GM19397 (cell line): ENCODE measurements around the gene SETD6.
A peak's percentile ranks its signal among the peaks of the same experiment; 100 is the strongest.

Experiments used
- ATAC-seq: cut with Tn5 transposase; IDR thresholded peaks from one replicate; pipeline ENCODE4 v1.9.1; 2021; ENCODE audit warnings: mild to moderate bottlenecking, moderate library complexity; ENCODE audit not compliant: unreplicated experiment

Gene SETD6

GRCh38 chr16:58492735-58493134 lies 22.6 kb upstream of the SETD6 start:
- ATAC-seq = no peak

DNA sequence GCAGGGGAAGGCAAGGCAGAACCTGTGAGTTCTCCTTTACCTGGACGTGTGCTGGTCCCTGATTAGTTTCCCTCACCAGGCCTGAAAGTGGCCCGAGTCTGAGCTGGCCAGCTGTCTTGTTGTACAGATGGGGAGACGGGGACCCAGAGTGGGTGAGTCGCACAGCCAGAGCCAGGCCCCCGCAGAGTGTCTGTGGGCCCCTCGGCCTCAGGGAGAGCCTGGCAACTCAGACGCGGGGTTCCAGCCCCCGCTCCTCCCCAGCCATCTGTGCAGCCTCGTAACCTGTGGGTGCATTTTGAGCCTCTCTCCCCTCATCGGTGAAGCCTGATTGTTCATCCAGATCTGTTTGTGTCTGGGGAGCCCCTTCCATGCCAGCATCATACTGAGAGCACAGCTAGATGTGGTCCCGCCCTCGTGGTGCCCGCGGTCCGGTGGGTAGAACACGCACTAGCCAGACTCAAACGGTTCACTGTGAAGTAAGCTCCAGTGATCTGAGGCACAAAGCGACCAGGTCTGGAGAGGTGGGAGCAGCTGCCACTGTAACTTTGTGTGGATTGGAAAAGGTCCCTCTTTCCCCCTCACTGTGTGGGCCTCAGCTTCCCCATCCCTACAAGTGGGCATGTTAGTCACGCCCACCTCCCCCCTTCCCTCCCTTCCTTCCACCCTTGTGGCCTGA lies 21.4 kb upstream of the SETD6 start:
- ATAC-seq = no peak

DNA sequence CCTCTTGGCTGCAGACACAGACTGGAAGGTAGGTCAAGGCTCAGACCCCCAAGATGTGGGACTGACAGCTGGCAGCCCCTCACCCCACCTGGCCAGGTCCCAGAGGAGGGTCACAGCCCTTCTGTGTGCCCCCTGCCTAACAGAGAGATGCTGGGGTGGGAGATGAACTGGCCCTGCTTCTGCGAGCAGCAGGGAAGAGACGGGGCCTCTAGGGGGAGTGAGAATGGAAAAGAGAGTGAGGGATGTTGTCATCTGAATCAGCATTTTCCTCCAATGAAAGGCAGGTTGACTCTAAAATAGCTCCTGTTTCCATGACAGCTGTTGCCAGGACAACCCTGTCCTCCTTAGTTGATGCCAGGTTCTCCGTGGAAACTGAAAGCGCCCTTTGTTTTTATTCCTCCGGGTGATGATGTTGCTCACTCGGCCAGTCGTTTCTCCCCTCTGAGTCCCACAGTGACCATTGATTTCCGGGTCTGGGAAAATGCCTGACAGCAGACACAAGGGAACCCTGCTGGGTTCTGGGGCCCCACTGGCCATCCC lies 20.3 kb upstream of the SETD6 start:
- ATAC-seq = no peak

DNA sequence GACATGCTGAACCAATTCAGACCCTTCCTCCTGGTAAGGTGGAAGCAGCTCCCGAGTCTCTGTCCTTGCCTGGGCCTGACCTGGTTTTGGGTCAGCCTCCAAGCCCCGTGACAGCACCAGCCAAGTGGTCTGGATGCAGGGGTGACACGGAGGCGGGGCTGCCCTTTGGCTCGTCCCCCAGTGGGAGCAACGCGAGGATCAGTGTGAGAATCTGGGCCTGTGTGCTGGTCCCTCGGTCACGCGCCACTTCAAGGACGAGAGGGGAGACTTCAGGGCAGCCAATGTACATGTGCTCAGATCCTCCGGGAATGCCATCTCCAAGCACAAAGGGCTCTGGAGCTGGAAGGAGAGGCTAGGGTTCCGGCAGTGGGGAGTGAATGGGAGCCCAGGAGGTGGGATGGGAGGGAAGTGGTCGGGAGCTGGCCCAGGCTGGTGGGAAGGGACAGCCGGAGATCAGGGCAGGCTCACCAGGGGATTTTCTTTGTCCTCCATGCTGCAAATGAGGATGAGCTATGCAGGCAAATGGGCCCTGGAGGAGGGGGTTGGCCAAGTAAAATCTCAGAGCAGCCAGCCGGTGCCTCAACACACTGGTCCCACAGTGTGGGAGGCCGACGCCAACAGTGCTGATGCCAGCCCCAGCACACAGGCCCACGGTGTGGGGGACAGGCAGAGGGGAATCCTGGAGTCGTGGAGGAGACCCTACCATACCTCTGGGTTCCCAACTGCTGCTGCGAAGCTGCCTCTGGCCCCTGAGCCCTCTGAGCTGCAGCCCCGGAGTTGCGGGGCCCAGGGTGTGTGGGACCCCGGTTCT lies 19.6 kb upstream of the SETD6 start:
- ATAC-seq = no peak

GRCh38 chr16:58497468-58497867 lies 17.8 kb upstream of the SETD6 start:
- no peak for ATAC-seq

GRCh38 chr16:58497935-58498334 lies 17.4 kb upstream of the SETD6 start:
- no peak for ATAC-seq

DNA sequence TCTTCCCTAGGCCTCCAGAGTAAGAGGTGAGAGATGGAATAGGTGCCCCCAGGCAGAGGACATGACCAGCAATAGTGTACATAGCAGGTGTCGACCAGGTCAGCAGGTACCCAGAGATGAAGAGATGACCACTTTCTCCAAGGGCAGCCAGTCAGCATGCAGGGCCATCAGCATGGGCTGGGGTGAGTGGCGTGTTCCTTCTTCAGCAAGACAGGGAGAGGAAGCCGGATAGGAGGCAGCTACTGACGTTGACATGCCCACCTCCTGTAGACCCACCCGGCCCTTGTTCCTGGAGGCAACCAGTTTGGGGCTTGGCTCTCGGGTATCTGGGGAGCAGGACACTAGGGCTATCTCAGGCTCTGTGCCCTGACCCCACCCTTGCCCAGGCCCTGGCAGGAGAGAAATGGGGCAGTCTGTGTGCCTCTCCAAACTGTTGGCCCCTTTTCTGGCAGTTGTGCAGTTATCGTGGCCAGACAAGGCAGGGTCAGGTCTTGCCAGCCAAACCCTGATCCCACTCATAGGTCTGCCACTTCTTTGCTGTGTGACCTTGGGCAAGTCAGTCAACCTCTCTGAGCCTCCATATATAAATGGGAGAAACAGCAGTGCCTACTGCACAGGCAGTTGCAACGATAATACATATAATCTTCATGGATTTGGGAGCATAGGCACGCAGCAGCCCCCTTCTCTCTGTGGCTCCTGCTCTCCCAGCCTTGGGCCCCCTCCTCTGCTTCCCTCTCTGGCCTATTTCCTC lies 16.8 kb upstream of the SETD6 start:
- ATAC-seq = no peak

- ATAC-seq = no peak
Observed at GRCh38 chr16:58499092-58499511, 16.2 kb upstream of the SETD6 start.

DNA sequence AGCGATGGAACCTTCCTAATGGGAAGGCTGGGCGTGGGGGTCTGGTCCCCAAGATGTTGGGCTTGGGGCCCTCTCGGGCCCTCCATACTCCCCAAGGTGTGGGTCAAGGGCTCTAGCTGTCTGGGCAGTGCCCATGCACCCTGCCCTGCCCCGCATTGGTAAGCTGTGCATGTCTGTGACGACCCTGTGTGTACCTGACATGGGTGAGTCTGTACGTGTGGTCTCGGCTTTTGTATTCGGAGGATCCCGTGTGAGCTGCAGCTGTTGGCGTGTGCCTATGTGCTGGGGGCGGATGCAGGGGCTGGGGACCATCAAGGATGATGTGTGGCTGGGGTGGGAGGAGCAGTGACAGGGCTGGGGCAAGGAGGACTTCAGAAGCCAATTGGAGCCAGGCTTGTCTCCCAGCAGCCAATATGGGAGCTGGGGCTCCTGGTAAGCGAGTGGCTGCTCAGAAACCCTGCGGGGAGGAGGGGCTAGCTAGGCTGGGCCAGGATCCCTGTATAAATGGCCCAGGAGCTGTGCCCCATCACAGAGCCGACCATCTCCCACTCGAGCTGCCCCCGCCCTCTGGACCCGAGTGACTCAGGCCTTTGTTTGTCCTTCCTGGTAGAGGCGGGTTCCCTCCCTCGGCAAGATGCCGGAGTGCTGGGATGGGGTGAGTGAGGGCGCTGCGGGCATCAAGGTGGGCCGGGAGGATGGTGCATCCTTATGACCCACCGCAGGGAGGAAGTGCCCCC lies 15.5 kb upstream of the SETD6 start, which contains the start of gene NDRG4:
Gene NDRG4 (plus strand): TSS at position 529 of the 737 bp plus-strand sequence. CDS start 106 bp downstream, at position 635.
- peak; percentile 40 for ATAC-seq

DNA sequence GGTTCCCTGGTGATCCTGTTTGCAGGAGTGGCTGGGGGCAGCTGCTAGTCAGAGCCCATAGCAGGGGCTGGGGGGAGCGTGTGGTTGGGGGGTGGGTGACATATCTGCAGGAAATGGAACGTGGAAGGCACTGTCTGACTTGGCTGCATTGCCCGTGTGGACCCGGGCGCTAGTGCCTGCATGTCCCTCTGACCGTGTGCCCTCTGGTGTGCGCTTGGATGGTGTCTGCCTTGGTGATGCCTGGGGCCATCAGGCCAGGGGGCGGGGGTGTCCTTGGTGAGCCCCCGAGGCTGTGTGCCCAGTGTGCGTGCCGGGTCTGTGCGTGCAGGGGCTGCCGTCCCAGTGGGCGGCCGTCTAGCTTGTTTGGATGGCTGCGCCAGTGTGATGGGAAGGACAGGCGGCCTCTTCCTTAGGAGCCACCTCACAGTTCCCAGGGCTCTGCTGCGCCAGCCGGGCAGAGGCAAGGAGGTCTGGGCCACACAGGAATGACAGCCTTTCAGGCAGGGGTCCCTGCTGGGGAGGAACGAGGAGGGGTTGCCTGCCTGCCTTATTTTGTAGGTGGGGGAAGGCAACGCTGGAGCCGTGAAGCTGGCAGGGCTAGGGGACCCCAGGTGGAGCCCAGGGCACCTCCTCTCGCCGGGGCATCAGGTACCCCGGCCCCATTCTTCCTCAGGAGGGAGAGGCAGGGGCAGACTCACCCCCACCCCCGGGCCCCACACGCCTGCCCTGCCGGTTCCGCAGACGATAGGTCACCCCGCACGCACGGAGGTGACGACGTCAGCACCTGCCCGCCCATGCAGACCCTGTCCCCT lies 14.7 kb upstream of the SETD6 start:
- ATAC-seq = no peak

DNA sequence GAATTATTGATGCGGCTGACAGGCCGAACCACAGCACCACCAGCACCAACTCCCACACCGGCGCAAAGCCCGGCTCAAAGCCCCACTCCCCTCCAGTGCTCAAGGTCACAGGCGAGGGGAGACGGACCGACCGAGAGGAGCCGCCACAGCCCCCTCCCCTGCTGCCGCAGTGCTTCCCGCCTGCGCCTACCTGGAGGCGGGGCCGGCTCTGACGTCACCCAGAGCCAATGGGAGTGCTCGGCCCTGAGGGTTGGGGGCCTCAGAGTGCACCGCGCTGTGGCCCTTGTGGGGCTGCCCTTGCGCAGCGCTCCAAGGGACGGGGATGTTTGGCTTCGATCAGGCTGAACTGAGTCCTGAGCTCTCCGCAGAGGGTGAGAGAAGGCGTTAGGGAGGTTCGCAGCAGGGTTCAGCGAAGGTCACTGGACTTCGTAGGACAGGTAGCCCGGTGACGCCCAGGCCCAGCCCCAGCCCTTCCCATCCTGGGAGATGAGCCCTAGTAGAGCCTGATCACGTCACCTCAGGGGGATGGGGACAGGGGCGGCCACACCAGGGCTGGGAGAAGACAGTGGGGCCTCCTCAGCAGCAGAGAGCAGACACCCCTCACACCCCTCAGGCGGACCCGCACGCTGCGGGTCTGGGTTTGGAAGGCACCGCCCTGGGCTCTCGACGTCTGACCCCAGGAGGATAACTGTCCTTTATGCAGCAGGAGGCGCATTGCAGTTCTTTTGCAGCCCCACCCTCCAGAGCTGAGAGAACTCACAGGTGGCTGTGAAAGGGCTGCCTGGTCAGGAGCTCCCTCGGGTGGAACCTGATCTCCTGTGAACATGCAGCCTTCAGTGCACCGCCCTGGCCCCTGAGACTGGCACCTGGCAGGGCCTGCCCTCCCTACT lies 13.8 kb upstream of the SETD6 start:
- ATAC-seq = no peak

- ATAC-seq = no peak
Observed at GRCh38 chr16:58502217-58502921, 12.9 kb upstream of the SETD6 start.

DNA sequence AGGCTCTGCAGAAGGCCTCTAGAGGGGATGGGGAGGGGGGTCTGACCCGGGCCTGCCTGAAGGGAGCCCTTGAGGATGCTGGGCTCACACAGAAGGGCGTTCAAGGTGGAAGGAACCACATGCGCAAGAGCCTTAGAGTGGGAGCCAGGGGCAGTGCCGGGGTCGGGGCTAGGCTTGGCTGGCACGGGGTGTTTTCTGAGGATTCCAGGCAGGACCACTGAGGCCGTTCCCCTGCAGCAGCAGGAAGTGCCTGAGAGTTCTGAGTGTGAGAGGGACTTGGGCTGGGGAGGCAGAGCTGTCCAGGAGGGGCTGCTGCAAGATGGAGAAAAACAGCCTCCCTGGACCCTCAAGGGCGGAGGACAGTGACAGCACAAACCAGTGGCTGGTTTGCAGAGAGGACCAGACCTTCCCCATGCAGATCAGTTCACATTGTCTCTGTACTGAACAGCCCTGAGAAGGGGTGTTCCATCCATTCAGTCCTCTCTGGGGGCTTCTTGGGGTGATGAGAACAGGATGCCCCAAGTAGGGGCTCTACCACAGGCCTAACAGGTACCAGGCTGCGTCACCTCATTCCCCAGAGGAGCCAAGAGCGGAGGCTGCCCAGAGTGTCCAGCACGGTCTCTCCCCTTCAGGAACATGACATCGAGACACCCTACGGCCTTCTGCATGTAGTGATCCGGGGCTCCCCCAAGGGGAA lies 12.0 kb upstream of the SETD6 start:
- ATAC-seq = no peak

GRCh38 chr16:58503863-58504688 lies 11.2 kb upstream of the SETD6 start:
- ATAC-seq = no peak

DNA sequence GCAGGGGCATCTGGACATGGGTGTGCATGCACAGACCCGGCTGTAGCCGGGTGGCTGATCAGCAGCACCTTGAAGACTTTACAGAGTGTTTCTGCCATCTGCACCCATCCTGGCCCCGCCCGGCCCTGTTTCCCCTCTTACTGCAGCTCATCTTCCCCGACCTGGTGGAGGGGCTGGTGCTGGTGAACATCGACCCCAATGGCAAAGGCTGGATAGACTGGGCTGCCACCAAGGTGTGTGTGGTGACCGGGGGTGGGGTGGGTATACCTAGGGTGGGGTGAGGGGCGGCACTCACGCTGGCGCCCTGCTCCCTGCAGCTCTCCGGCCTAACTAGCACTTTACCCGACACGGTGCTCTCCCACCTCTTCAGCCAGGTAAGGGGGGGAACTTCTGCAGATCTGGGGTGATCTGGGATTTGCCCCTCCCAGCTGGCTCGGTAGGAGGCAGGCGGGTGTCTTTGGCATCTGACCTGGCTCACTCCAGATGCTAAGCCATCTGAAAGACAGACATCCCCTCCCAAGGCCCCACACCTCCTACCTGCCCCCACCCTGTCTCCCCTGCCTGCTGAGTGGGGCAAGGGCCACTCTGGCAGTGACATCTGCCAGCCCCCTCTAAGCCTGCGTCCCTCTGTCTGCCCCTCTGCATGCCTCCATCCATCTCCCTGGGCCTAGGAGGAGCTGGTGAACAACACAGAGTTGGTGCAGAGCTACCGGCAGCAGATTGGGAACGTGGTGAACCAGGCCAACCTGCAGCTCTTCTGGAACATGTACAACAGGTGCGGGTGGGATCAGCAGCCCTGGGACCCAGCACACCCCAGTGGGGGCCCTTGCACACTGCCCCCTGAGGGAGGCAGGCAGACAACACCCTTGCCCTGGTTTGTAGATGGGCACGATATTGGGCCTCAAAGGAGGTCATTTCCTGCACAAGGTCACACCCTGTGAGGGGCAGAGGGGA lies 8.8 kb upstream of the SETD6 start:
- ATAC-seq = no peak
